OCI-LY7 (cell line): ENCODE measurements around the gene METAP2. TPM values are rescaled to one million over a fixed set of nuclear protein-coding genes. Genes with fewer than 3 reads are reported as not detected.

Source experiments
- BruUV-seq: library from RNA; stranded (reverse); fragments of 400-500 nt; replicated peaks from 2 replicates; lab custom pipeline; 2021; lab: Mats Ljungman, UMichigan
- CTCF ChIA-PET: fragments of 300-600 bp; sonication (Branson Sonifier 250); formaldehyde crosslinking; loops from one replicate; lab custom pipeline; 2022; ENCODE audit warnings: antibody characterized with exemption; ENCODE audit not compliant: unreplicated experiment; lab: Charles Lee
- POLR2A ChIA-PET: fragments of 300-600 bp; sonication (Branson Sonifier 250); formaldehyde crosslinking; loops from one replicate; lab custom pipeline; 2022; ENCODE audit warnings: antibody characterized with exemption; lab: Charles Lee
- DNase-seq: peaks from one replicate; pipeline ENCODE4 v3.0.0-alpha.2; 2015; ENCODE audit warnings: low spot score
- H2AFZ ChIP-seq: fragments of 200-600 bp; sonication (generic), shearing (Covaris generic); 2 replicates; pipeline ENCODE4 v1.6.1; 2014; ENCODE audit warnings: mild to moderate bottlenecking, antibody characterized with exemption, low read length, moderate library complexity
- H3K27ac ChIP-seq: fragments of 200-600 bp; sonication (generic); 2 replicates; pipeline ENCODE4 v1.5.1; 2014; ENCODE audit warnings: mixed run types, low read depth, mild to moderate bottlenecking, moderate library complexity, low read length, inconsistent platforms; ENCODE audit not compliant: poor library complexity, severe bottlenecking
- H3K36me3 ChIP-seq: fragments of 200-600 bp; sonication (generic); 2 replicates; pipeline ENCODE4 v1.6.1; 2014; ENCODE audit warnings: mild to moderate bottlenecking, antibody characterized with exemption, low read length, moderate library complexity, mixed read lengths; ENCODE audit not compliant: insufficient read depth
- H3K4me1 ChIP-seq: fragments of 200-600 bp; sonication (generic); 2 replicates; pipeline ENCODE4 v1.5.1; 2014; ENCODE audit warnings: mild to moderate bottlenecking, low read length; ENCODE audit not compliant: insufficient read depth, poor library complexity, severe bottlenecking
- H3K4me2 ChIP-seq: fragments of 200-600 bp; sonication (generic); 2 replicates; pipeline ENCODE4 v1.6.1; 2014; ENCODE audit warnings: mild to moderate bottlenecking, low read length
- H3K4me3 ChIP-seq: fragments of 200-600 bp; sonication (generic); 2 replicates; pipeline ENCODE4 v1.5.1; 2014; ENCODE audit warnings: mild to moderate bottlenecking, low read depth, low read length; ENCODE audit not compliant: poor library complexity, severe bottlenecking
- H3K79me2 ChIP-seq: fragments of 200-600 bp; sonication (generic); 2 replicates; pipeline ENCODE4 v1.6.1; 2016; ENCODE audit warnings: low read depth, mild to moderate bottlenecking, low read length, moderate library complexity, mixed read lengths; ENCODE audit not compliant: insufficient read depth
- H3K9me2 ChIP-seq: fragments of 200-600 bp; sonication (generic); 2 replicates; pipeline ENCODE4 v1.6.1; 2016; ENCODE audit warnings: mild to moderate bottlenecking, low read length, mixed read lengths; ENCODE audit not compliant: insufficient read depth
- H3K9me3 ChIP-seq: fragments of 200-600 bp; sonication (generic); 2 replicates; pipeline ENCODE4 v1.6.1; 2014; ENCODE audit warnings: mild to moderate bottlenecking, mixed run types, low read length, mixed read lengths
- H4K20me1 ChIP-seq: fragments of 200-600 bp; sonication (generic); 2 replicates; pipeline ENCODE4 v1.6.1; 2014; ENCODE audit warnings: mild to moderate bottlenecking, antibody characterized with exemption, low read length, moderate library complexity, mixed read lengths; ENCODE audit not compliant: insufficient read depth
- EZH2phosphoT487 ChIP-seq: fragments of 200-600 bp; sonication (generic); IDR thresholded peaks from 2 replicates; pipeline ENCODE4 v1.6.1; 2018; ENCODE audit warnings: low read depth, borderline replicate concordance, mild to moderate bottlenecking, mixed run types, antibody characterized with exemption, low read length, moderate library complexity, mixed read lengths
- intact Hi-C: fragments of 100-400 bp; cut with micrococcal nuclease; formaldehyde crosslinking; loops from one replicate; pipeline ENCODE4 v1.10.0; 2022; ENCODE audit not compliant: unreplicated experiment
- total RNA-seq, 2 experiments: library from RNA; depleted of rRNA in 1 of 2; stranded (reverse); fragments of >200 nt in 1 of 2; shearing (Covaris generic) in 1 of 2; gene quantifications; 2 replicates each; pipeline ENCODE4 v1.2.3, GENCODE V29; 2014 to 2022
- TF ChIP-seq, protein P1 (sequence below): fragments of 200-600 bp; sonication (generic); conservative IDR thresholded peaks from 2 replicates; pipeline ENCODE4 v1.5.1; 2014; ENCODE audit warnings: mild to moderate bottlenecking, antibody characterized with exemption, low read length, moderate library complexity, mixed read lengths

Gene METAP2
- total RNA-seq, 2 experiments from 2014 or later, result 90.3 to 177 TPM

GRCh38 chr12:95437565-95437964 lies 36.4 kb upstream of the METAP2 start:
- POLR2A ChIA-PET, result interaction anchor here (0.7 to 4.4 kb wide), 6 partner anchors 9 to 238 kb away, joined by 3 to 32 read pairs (median 6); partner anchors contain the start of gene METAP2
- no peaks in the 10 kb centered on the region for H3K36me3 ChIP-seq

GRCh38 chr12:95439461-95440230 lies 34.3 kb upstream of the METAP2 start:
- Histone ChIP-seq H3K9me2 (no peaks in the 10 kb centered on the region), H3K4me2 (peak overlapping the region; percentile 77), H3K4me1 (peaks cover 62% of the 10 kb centered on the region), H3K9me3 (no peaks in the 10 kb centered on the region), H4K20me1 (no peaks in the 10 kb centered on the region), H3K4me3 (peak overlapping the region; percentile 57), H3K79me2 (no peaks in the 10 kb centered on the region), H3K27ac (peak overlapping the region; percentile 93), H2AFZ (peak overlapping the region; percentile 80), H3K36me3 (no peaks in the 10 kb centered on the region)
- intact Hi-C loops, result loop anchor here (1.0 to 2.0 kb wide), 3 partner anchors 34 to 97 kb away; no protein-coding TSS in a partner anchor
- peak; percentile 88 for DNase-seq
- ChIA-PET POLR2A (interaction anchor here (0.6 to 4.4 kb wide), 13 partner anchors 8 to 369 kb away, joined by 3 to 32 read pairs (median 4); partner anchors contain the start of gene METAP2), CTCF (interaction anchor here (0.6 kb wide), 1 partner anchor 358 kb away, joined by 3 read pairs; no protein-coding TSS in a partner anchor)
- TF ChIP-seq, protein P1, sequence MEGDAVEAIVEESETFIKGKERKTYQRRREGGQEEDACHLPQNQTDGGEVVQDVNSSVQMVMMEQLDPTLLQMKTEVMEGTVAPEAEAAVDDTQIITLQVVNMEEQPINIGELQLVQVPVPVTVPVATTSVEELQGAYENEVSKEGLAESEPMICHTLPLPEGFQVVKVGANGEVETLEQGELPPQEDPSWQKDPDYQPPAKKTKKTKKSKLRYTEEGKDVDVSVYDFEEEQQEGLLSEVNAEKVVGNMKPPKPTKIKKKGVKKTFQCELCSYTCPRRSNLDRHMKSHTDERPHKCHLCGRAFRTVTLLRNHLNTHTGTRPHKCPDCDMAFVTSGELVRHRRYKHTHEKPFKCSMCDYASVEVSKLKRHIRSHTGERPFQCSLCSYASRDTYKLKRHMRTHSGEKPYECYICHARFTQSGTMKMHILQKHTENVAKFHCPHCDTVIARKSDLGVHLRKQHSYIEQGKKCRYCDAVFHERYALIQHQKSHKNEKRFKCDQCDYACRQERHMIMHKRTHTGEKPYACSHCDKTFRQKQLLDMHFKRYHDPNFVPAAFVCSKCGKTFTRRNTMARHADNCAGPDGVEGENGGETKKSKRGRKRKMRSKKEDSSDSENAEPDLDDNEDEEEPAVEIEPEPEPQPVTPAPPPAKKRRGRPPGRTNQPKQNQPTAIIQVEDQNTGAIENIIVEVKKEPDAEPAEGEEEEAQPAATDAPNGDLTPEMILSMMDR, result peak; percentile 55; the same call in 1 of the 2 replicates
- TF ChIP-seq EZH2phosphoT487, result no peak
- BruUV-seq, result no TSS peak

More at GRCh38 chr12:95437565-95437964, 36.4 kb upstream of the METAP2 start:
- TF ChIP-seq EZH2phosphoT487, result no peak
- TF ChIP-seq, protein P1, result no peak
- peaks cover 55% of the 10 kb centered on the region for H3K4me1 ChIP-seq
- DNase-seq, result peak; percentile 85
- no peaks in the 10 kb centered on the region for H3K9me2 ChIP-seq
- BruUV-seq, result no TSS peak
- peak overlapping the region; percentile 93 for H3K27ac ChIP-seq
- intact Hi-C loops, result no loop called here
- CTCF ChIA-PET, result no interaction called here
- H3K4me2 ChIP-seq, result peak overlapping the region; percentile 45
- peak overlapping the region; percentile 82 for H2AFZ ChIP-seq
- no peaks in the 10 kb centered on the region for H3K9me3 ChIP-seq
- peak overlapping the region; percentile 14 for H3K4me3 ChIP-seq
- H3K79me2 ChIP-seq, result no peaks in the 10 kb centered on the region
- H4K20me1 ChIP-seq, result no peaks in the 10 kb centered on the region
